ENCODE data around the gene ITPR3.

GRCh38 chr6:33621711-33622388 lies 728 bp downstream of the ITPR3 start:
- TF ChIP-seq CTCF (IDR thresholded peaks at IDR 0.05; ENCODE audit: extremely low read depth in 1 of 2, insufficient read depth in 1 of 2, low read depth in 1 of 2, low read length in 2 of 2): no peak
- no peak for TF ChIP-seq EZH2 (IDR thresholded peaks at IDR 0.05; ENCODE audit: borderline replicate concordance, low read depth, low read length, severe bottlenecking)

All from endothelial cell of umbilical vein (primary cell).